HL-60/S4 (cell line): Measurements from ENCODE around the gene TMEM92.

Source experiments
- in situ Hi-C: fragments of 300-500 bp; cut with MboI; formaldehyde crosslinking; loops from 2 replicates; pipeline ENCODE4 v1.14.3; 2022; ENCODE audit warnings: low sequenced_read_pairs

The TMEM92 gene

DNA sequence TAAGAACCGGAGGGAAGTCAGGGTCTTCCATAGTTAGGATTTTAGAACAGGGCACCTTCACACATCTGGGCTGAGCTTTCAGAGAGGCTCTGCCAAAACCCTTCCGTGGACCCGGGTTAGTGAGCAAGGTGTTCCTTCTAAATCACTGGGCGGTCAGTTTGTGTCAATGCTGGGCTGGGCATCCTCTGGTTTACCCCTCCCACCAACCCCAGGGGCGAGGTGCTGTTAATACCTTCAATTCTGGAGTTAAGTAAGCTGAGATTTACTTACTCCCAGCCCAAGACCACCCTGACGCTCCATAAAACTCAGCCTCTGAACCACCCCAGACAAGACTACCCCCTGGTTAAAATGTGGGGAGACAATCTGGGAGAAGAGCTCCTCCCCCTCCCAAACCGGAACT lies 1.0 kb downstream of the TMEM92 start:
- in situ Hi-C loops = loop anchor here (25.0 kb wide), 1 partner anchor 88 kb away; no protein-coding TSS in a partner anchor

DNA sequence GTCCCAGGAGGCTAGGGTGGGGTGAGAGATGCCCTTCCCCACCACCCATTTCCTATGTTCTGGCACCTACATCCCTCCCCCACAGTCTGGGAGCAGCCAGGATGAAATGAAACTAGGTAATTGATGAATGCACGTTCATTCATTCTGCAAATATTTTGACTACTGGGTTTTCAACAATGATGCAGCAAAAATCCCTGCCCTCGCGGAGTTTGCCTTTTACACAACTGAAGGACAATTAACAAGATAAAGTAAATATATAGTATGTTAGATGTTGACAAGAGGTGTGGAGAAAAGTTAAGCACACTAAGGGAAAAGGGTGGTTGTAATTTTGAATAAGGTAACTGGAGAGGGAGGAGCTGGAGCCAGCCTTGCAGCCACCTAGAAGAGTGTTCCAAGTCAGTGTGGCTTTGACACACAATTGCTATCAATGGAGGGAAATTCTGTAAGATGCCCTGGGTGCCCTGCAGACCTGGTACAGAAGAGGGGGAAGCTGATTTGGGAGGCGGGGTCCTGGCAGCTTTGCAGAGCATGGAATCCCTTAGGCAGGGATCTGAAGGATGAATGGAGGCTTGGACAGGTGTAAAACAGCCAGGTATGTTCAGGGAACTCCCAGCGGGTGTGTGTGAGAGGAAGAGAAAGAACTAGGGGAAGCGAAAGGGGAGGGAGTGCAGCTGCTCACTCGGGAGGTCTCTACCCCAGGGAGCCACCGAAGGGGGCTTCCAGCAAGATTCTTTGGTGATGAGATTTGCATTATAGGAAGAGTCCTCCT lies 2.5 kb downstream of the TMEM92 start:
- in situ Hi-C loops = loop anchor here (25.0 kb wide), 1 partner anchor 89 kb away; no protein-coding TSS in a partner anchor

DNA sequence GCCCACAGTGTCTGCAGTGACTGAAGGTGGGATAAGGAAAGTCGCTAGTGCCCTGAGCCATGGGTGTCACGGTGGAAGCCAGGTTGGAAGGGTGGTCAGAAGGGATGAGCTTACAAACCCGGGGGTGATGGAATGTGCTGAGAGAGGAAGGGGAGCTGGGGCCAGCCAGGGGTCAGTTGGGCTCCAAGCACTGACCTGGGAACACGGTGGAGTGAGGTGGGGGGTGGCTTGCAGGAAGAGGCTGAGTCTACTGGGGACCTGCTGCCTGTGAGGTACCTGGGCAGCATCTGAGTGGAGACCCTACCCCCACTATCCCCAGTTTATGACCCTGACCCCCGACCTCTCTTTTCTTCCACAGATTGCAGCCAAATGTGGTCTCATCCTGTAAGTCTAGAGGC lies 3.1 kb downstream of the TMEM92 start:
- in situ Hi-C loops = loop anchor here (25.0 kb wide), 1 partner anchor 90 kb away; no protein-coding TSS in a partner anchor

DNA sequence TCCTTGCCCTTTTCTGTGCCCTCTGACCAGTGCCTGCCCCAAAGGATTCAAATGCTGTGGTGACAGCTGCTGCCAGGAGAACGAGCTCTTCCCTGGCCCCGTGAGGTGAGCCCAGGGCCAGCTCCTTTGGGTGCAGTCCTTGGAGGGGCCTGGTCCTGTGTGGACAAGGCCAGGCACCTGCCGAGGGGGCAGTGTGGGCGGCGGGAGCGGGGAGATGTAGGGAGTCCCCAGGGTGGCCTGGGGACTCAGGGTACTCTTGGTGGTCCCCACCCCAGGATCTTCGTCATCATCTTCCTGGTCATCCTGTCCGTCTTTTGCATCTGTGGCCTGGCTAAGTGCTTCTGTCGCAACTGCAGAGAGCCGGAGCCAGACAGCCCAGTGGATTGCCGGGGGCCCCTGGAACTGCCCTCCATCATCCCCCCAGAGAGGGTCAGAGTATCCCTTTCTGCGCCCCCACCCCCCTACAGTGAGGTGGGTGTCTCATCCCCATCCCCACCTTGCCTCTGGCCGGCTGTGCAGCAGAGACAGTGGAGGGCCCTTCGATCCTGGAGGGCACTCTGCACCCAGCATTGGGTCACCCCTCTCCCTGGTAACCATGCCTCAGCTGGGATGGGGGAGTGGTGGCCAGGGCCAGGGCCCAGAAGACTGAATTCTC lies 4.4 kb downstream of the TMEM92 start:
- in situ Hi-C loops = loop anchor here (25.0 kb wide), 1 partner anchor 91 kb away; no protein-coding TSS in a partner anchor

DNA sequence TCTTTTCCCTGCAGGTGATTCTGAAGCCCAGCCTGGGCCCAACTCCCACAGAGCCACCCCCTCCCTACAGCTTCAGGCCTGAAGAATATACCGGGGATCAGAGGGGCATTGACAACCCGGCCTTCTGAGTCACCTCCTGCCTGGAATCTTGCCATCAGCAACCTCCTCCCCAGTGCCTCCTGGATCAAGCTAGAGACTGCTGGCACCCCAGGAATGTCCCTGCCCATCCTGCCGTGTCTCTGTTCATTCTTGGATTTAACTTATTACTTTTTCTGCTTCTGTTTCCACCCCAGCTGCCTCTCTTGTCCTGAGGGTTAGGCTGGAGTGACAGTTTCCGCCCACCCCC lies 4.9 kb downstream of the TMEM92 start:
- in situ Hi-C loops = loop anchor here (25.0 kb wide), 1 partner anchor 92 kb away; no protein-coding TSS in a partner anchor

DNA sequence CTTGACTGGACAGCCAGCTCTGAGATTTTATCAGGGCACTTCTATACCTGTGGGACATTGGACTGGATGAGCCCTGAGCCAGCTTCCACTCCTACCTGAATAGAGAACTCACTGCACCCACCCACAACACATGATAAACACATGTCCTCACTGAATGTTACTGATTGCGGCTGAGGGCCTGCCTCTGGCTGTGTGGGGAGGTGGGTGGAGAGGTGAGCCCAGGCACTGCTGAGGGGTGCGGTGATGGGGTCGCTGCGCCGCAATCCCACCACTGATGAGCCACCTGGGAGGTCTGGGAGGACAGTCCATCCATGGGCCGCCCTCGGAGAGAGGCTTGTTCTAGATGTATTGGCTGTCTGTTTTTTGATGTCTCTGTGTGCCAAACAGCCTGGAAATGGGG lies 5.4 kb downstream of the TMEM92 start:
- in situ Hi-C loops = loop anchor here (25.0 kb wide), 1 partner anchor 92 kb away; no protein-coding TSS in a partner anchor

DNA sequence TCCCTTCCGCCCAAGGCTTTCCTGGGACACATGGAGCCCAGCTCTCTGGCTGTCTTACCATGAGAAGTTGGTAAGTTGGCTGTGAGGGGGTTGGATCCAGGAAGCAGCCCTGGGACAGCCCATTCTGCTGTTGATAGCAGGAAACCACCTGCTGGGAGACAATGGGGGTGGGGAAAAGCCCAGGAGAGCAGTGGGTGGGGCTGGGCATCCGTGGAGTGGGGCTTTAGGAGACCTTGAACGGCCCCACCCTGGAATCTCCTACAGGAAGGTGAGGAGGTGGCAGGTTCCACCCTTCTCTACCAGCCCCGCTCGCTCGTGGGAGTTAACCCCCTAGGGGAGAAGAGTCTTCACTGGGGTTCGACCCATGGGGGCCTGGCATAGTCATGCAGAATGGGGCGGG lies 5.8 kb downstream of the TMEM92 start:
- in situ Hi-C loops = loop anchor here (25.0 kb wide), 1 partner anchor 93 kb away; no protein-coding TSS in a partner anchor

DNA sequence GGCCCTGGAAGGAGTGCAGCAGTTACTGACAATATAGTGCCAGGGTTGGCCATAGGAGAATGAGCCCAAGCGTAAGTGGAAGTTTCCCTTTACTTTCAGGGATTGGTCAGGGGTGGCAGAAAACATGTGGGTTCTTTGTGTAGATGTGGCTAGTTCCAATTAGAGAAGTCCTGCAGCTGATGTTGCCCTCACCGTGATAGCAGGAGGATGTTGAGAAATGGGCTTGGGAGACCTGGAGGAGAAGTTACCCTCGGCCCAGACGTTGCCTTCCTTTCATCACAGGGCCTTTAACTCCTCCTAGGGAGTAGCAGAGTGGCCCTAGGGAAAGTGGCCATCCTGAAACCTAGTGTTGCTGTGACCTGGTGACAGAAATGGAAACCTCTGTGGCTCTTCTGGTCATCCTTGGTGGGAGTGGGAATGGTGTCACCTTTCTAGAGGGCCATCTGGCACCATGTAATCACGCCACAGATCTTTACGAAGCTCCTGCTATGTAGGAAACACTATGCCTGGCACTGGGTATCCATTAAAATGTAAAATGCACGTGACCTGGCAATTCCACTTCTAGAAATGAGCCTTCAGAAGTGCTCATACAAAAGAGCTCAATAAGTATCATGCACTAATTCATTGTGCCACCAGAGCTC lies 6.7 kb downstream of the TMEM92 start:
- in situ Hi-C loops = loop anchor here (25.0 kb wide), 1 partner anchor 94 kb away; no protein-coding TSS in a partner anchor

DNA sequence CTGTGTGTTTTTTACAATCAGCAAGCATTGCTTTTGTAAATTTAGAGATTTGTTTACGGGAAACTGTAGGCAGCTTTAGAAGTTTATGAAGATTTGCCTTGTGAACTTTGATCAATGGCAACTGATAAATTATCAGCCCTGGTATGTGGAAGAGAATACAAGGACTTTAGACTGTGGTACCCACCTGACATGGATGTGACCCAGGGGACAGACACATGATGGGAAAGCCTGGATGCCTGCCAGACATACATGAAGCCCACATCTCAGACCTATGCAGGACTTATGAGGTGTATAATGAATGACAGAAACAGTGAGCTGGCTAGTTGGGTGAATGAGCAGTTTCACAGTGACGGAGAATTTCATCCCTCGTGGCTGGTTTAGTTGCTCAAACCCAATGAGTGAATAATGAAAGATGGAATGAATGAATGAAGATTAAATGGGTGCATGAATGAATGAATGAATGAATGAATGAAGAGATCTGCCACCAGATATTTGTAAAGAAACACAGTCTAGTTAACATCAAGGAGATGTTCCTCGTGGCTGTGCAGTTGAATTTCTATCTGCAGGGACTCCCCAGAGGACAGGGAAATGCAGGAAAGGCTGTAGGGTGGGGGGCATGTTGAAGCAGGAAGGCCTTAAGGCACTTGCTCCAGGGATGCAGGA lies 7.6 kb downstream of the TMEM92 start:
- in situ Hi-C loops = loop anchor here (25.0 kb wide), 1 partner anchor 95 kb away; no protein-coding TSS in a partner anchor

DNA sequence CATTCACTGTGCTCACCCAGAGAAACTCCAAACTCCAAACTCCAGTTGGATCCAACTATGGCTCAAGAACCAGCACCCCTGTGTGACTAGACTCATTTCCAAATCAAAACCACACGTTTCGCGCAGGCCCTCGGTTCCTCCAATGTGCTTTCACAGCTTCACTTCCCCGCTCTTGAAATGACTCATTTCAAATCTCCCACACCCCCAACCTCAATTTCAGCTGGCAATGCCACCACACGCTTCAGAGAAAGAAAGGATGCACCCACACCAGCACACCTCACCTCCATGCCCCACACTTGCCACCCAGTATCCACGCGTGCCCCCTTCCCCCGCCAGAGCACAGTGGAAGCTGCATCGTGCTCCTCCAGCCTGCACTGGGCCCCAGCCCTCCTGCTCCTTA lies 9.0 kb downstream of the TMEM92 start:
- in situ Hi-C loops = loop anchor here (25.0 kb wide), 1 partner anchor 96 kb away; no protein-coding TSS in a partner anchor

DNA sequence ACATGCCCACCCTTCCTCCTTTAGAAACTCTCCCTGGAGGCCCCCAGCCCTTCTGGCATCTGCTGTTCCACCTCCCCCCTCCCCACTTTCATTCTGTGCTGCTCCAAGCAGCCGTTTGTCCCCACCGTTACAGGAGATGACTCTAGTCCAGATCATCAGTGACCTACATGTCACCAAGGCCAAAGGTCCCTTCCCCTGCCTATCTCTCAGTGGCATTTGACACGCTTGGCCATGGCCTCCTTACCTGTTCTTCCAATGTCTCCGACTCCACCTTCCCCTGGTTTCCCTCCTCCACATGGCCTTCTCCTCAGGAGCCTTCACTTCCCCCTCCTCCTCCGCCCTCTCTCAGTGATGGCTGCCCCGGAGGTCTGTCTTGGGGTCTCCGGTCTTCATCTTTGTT lies 9.4 kb downstream of the TMEM92 start:
- in situ Hi-C loops = loop anchor here (25.0 kb wide), 1 partner anchor 96 kb away; no protein-coding TSS in a partner anchor

DNA sequence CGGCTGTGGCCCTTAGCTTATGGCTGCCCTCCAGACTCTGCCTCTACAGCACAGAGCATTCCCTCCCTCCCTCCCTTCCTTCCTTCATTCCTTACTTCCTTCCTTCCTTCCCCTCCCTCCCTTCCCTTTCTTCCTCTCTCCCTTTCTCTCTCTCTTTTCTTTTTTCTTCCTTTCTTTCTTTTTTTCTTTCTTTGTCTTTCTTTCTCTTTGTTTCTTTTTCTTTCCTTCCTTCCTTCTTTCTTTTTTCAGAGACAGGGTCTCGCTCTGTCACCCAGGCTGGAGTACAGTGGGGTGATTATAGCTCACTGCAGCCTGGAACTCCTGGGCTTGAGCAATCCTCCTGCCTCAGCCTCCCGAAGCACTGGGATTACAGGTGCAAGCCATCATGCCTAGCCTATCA lies 11.7 kb downstream of the TMEM92 start:
- in situ Hi-C loops = loop anchor here (25.0 kb wide), 1 partner anchor 99 kb away; no protein-coding TSS in a partner anchor

DNA sequence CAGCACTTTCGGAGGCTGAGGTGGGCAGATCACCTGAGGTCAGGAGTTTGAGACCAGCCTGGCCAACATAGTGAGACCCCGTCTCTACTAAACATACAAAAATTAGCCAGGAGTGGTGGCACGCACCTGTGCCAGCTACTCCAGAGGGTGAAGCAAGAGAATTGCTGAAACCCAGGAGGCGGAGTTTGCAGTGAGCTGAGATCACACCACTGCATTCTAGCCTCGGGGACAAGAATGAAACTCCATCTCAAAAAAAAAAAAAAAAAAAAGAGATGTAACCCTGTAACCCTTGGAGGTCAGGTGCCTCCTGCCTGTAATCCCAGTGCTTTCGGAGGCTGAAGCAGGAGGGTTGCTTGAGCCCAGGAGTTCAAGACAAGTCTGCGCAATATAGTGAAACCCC lies 13.0 kb downstream of the TMEM92 start:
- in situ Hi-C loops = loop anchor here (25.0 kb wide), 1 partner anchor 100 kb away; no protein-coding TSS in a partner anchor

DNA sequence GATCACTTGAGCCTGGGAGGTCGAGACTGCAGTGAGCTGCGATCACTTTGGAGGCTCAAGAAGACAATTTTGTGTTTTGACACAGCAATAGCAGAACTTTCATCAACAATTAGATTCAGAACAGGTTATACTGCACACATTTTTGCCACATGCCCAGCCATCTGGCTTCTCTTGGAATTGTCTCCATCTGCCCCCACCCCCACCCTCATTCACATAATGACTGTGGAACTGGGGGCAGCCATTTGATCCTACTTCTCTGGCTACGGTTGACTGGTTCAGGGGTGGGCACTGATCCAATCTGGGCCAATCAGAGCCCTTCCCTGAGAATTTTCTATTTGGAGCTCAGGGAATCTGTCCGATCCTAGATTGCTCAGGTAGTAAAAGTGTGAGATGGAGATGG lies 14.0 kb downstream of the TMEM92 start:
- in situ Hi-C loops = loop anchor here (25.0 kb wide), 1 partner anchor 101 kb away; no protein-coding TSS in a partner anchor

DNA sequence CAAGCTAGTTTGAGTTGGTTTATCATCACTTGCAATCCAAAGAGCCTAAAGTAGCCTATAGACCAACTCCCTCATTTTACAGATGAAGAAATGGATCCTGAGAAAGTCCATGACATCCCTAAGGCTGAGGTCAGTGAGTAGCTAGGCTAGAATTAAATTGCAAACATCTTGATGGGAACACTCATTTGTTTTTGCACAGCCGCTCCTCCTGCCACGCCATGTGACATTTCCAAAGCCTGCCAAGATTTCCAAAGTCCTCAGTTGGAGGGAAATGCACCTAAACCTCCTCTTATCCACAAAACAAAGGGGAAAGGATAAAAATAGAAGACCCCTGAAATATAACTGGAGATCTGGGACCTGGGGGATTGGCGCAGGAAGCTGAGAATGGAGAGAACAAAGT lies 15.0 kb downstream of the TMEM92 start:
- in situ Hi-C loops = loop anchor here (25.0 kb wide), 1 partner anchor 102 kb away; no protein-coding TSS in a partner anchor

DNA sequence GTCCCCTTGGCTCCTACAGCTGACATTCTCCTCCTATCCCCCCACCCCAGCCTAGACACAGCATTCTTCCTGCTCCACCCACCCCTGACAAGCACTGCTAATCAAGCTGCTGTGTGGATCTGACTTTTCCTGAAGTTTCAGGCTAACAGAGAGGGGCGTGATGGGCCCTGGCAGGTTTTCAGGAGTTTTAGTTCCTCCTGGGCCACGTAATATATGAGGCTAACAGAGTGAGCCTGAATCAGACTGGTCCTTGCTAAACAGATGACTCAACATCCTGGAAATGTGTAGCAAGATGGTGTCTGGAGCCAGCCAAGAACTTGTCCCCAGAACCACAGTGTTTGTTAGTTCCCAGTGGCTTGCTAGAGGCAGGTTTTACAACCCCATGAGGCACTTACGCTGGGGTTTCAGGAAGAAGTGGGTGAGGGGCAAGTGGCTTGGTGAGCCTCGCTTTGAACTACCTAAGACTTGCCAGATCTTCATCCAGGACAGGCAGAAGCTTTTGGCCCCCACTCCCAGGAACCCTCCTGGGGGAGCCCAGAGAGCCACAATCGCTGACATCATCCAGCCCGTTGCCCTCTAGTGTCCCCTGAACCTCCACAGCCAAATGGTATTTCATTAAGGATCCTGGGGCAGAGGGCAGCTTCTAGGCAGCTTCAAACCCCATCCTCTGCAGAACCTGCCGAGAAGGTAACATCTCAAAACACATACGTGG lies 15.9 kb downstream of the TMEM92 start:
- in situ Hi-C loops = loop anchor here (25.0 kb wide), 1 partner anchor 103 kb away; no protein-coding TSS in a partner anchor

DNA sequence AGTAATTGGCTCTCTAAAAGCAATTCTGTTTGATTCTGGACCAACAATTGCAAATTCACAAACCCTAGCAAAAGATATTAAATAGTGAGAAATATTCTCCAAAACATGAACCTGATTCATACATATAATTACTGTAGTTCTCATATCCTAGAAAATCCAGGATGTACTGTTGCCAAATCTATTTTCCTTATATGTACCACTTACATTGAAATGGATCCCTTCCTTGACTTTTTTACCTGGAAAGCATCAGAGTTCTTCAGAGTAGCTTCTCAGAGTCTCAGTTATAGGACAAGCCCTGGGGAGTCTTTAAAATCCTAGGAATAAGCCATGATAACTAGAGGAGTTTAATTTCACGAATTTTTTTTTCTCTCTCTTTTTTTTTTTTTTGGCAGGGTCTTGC lies 16.7 kb downstream of the TMEM92 start:
- in situ Hi-C loops = loop anchor here (25.0 kb wide), 1 partner anchor 104 kb away; no protein-coding TSS in a partner anchor

DNA sequence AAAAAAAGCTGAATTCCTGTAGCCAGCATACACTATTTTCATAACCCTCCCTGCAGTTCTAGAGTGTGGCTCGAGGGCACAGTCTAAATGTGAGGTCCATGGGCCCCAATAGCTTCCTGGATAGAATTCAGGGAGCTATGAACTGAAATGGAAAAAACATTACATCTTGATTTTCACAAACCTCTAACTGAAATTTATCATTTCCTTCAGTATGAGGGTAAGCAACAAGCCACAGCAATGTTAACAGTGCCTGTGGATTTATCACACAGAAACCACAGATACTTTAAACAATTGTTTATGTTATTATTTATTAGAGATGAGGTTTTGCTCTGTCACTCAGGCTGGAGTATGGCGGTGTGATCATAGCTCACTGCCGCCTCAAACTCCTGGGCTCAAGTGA lies 18.2 kb downstream of the TMEM92 start:
- in situ Hi-C loops = loop anchor here (25.0 kb wide), 1 partner anchor 105 kb away; no protein-coding TSS in a partner anchor

DNA sequence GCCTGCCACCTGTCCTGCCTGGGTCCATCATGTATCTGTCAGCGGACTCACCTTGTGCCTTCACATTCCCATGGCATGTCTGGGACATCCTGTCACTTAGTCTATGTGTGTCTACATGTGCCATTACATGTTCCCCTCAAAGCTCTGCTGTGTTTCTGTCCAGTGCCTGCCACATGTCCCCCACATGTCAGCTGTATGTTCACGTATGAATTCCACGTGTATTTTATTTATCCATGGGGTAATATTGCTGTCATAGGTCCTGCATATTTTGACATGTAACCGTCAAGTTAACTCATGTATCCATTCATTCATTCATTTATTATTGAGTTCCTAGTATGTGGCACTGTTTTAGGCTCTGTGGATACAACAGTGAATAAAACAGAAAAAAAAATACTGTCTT lies 20.8 kb downstream of the TMEM92 start:
- in situ Hi-C loops = loop anchor here (25.0 kb wide), 1 partner anchor 108 kb away; no protein-coding TSS in a partner anchor
